Suppressor macrophage treated with lipopolysaccharide for 1 hour (primary cell): ENCODE results near the gene H6PD.
A peak's percentile ranks its signal among the peaks of the same experiment; 100 is the strongest.

Experiments
- DNase-seq, 3 donors: peaks; one replicate each; pipeline ENCODE4 v3.0.0-alpha.2; 2020 to 2022

H6PD gene, protein sequence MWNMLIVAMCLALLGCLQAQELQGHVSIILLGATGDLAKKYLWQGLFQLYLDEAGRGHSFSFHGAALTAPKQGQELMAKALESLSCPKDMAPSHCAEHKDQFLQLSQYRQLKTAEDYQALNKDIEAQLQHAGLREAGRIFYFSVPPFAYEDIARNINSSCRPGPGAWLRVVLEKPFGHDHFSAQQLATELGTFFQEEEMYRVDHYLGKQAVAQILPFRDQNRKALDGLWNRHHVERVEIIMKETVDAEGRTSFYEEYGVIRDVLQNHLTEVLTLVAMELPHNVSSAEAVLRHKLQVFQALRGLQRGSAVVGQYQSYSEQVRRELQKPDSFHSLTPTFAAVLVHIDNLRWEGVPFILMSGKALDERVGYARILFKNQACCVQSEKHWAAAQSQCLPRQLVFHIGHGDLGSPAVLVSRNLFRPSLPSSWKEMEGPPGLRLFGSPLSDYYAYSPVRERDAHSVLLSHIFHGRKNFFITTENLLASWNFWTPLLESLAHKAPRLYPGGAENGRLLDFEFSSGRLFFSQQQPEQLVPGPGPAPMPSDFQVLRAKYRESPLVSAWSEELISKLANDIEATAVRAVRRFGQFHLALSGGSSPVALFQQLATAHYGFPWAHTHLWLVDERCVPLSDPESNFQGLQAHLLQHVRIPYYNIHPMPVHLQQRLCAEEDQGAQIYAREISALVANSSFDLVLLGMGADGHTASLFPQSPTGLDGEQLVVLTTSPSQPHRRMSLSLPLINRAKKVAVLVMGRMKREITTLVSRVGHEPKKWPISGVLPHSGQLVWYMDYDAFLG

DNA sequence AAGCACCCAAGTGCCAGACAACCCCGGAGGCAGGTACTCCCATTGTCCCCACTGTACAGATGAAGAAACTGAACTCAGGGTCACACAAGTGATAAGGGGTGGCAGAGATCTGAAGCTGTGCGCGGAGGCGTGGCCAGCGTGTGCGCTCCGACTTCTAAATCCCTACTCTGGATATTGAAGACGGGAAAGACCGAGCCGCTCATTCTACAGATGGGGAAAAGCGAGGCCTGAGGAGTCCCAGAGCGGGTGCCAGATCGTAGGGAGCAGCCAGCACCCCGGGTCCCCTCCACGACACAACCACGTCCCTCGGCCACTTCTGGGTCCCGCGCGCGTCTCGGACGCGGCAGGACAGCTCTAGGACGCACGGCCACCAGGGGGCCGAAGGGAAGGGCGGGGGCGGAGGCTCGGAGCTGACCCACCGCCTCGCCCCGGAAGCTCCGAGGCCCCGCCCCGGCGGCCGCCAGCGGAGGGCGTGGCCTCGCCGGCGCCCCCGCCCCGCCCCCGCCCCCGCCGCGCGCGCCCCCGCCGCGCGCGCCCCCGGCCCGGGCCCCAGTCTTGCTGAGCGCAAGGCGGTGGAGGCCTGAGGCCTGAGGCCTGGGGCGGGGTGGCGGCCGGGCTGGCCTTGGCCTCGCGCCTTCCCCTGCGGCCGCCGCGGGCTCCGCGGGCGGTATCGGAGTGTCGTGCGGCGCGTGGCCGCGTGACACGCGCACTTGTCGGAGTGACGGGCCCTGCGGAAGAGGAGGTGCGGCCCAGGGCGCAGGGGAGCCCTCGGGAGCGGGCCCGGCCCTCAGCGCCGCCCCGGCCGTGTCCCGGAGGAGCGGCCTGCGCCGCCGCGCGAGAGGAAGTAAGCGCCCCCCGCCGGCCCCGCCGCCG is at the start of gene H6PD:
Gene H6PD, plus strand, starts transcription at position 552 of the 873 bp plus-strand sequence. CDS start 10,161 bp downstream, outside the sequence.
- DNase-seq: peak; percentile 91 to 98 (median 95)

DNA sequence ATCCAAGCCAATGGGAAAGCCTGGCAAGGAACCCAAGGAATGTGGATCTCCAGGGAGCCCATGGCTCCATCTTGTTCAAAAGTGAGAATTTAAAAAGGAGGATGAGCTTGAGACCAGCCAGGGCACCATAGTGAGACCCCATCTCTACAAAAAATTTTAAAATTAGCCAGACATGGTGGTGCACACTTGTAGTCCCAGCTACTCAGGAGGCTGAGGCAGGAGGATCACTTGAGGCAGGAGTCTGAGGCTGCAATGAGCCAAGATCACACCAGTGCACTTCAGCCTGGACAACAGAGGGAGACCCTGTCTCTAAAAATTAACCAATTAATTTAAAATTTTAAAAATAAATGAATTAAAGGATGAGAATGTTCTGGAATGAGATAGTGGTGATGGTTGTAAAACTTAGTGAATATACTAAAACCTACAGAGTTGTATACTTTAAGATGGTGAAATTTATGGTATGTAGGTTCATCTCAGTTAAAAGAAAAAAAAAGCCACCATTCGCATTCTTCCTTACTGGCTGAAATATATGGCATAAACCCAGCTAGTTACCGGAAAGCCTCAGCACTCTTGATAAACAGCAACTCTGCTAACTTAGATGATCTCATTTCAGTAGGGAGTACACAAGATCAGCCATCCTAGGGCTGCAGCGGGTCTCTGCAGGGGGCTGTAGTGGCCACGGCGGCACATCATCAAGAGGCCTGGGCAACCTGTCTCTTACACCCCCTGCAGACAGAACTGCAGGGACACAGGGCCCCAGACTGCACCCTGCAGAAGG is 48.3 kb upstream of the H6PD start:
- no peak for DNase-seq

DNA sequence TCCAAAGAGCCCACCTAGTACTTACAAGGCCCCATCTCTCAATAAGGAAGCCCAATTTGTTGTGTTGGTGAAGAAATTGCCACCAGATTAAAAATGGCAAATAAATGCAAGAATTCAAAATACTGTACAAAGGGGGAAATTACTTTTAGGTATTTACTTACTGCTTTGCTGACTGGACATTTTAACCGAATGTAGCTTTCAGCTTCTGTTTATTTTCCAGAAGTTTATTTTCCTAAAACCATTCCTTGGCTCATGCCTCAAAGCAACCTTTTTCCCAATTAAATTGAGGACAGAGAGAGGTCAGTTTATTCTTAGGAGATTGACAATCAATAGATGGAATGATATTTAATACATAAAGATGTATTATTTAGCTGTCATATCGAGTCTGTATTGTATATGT is 47.6 kb upstream of the H6PD start:
- DNase-seq: no peak

DNA sequence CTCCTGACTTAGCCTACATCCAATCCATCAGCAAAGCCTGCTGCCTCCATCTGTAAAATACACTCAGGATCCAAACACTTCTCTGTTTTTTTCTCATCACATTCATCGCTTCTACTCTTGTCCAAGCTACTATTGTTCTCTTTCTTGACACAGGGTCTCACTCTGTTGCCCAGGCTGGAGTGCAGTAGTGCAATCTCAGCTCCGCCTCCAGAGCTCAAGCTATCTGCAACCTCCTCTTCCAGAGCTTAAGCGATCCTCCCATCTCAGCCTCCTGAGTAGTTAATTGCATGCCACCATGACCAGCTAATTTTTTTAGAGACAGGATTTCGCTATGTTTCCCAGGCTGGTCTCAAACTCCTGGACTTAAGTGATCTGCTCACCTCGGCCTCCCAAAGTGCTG is 44.3 kb upstream of the H6PD start:
- DNase-seq: no peak

DNA sequence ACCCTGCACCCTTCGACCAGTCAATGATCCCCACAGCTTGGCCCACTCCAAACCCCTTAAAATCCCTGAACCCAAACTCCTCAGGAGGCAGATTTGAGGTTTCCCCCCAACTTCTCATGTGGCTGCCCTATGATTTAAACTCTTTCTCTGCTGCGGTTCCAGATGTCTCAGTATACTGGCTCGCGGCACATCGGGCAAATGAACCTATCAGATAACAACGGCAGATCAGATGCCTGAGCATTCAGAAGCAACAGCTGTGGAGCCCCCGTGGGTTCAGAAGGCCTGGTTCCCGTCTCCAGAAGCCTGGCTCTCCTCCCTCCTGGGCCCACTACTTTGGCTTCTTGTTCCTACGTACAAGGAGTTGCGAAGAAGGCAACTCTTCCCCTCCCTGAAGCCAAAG is 43.3 kb upstream of the H6PD start:
- no peak for DNase-seq

DNA sequence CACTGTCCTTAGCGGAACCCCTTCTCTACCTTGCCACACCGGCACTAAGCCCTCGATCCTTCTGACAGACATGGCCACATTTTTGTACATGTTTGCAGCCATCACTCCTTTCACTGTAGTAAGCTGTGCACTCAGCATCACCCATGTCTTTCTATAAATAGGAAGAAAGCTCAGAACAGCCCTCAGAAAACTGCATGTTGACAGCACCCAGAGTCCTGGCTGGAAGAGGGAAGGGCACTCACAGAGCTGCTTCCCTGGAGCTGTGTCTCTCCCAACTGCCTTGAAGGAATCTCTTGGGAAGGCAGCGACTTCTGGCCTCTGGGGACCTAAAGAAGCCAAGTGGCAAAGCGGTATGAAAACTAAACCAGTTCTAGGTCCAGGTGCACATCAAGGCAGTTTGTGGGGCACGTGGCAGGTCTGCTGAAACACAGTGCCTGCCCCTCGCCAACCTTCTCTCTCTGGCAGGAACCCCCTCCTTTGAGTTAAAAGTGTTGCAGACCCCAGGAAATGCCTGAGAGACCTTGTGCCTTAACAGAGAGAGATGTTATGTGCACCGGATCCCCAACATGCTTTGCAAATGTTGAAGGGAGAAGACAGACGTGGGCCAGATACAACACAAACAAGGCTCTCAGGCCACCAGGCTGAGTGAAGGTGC is 41.9 kb upstream of the H6PD start:
- DNase-seq: no peak

DNA sequence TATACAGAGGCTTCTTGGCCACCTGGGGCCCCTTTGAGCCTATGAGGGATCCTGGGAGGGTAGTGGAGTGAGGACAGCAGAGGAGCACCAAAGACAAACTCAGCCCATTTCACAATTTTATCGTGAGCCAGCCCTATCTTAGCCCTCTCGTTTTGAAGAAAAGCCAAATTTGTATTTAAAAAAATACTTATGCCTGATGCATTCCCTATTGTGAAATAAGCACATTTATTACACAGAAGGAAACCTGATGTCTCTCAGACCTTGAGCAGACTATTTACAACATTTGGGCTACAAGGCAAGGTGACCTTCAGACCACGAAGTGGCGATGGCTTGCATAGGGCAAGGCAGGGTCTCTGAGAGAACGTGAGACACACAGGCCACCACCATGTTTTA is 41.3 kb upstream of the H6PD start:
- no peak for DNase-seq

DNA sequence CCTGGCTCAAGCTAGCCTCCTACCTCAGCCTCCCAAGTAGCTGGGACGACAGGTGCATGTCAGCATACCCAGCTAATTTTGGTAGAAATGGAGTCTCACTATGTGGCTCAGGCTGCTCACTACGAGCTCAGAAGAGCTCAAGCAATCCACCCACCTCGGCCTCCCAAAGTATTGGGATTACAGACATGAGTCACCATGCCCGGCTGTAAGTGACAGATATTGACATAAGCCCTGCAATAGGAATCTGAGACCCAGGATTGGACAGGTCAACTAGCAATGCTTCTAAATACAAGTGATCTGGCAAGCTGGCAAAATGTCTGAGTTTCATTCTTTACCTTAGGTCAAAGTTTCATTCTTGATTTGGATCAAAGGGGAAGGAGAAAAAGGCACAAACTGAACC is 40.5 kb upstream of the H6PD start:
- DNase-seq: peak; percentile 38 to 65 (median 52)

DNA sequence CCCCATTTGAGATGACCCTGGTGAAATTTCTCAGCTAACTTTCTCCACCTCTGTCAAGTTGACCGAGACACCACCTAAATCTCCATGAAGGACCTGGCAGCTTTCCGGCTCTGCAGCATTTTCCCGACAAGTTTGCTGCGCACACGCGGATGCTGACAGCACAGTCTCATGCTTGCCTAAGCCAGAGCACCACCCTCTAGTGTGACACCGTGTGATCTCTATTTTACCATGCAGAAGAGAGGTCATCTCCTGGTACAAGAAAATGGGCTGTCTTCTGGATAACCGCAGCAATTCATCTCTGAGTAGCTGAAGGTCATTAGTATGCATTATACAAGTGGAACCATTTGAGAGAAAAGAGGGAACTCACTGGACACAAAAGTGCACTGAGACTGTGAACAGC is 38.9 kb upstream of the H6PD start:
- DNase-seq: peak in 1 of 3 donors; percentile 40

DNA sequence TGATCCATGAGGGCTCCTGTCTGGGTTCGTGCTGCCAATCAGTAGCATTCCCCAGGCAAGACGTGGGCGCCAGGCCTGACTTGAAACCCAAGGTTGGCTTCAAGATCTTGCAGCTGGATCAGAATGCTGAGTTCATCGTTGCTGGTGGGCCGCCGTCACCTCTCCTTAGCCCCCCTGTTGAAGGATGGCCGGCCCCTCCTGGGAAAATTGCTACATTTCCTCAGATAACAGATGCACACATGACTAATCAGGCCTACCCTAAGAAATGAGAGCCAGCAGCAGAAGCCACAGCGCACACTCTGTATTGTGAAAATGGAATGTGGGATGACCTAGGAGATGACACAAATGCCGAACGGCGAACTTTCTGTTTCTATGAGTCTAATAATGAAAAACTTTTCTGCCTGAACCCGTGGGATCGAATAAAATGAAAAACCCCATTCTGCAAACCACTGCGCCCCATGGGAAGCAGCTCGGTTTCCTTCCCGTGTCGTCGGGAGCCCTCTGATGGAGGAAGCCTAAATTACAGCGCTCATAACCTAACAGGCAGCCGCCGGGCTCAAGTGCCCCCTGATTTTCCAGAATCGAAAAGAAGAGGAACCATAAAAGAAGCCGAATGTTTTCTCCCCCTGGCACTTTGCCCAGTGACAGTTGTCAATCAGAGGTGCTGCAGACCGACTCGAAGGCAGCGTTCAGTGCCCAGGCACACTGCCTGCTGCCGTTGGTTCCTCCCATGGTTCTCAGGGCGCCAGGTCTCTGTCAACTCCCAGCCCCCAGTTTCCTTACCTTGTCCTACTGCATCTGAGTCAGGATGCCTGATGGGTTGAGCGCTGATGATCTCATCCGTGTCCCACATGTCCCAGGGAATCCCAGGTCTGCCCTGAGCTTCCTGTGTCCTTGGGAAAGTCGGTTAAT is 38.2 kb upstream of the H6PD start:
- DNase-seq: peak; percentile 93 to 99 (median 93)

DNA sequence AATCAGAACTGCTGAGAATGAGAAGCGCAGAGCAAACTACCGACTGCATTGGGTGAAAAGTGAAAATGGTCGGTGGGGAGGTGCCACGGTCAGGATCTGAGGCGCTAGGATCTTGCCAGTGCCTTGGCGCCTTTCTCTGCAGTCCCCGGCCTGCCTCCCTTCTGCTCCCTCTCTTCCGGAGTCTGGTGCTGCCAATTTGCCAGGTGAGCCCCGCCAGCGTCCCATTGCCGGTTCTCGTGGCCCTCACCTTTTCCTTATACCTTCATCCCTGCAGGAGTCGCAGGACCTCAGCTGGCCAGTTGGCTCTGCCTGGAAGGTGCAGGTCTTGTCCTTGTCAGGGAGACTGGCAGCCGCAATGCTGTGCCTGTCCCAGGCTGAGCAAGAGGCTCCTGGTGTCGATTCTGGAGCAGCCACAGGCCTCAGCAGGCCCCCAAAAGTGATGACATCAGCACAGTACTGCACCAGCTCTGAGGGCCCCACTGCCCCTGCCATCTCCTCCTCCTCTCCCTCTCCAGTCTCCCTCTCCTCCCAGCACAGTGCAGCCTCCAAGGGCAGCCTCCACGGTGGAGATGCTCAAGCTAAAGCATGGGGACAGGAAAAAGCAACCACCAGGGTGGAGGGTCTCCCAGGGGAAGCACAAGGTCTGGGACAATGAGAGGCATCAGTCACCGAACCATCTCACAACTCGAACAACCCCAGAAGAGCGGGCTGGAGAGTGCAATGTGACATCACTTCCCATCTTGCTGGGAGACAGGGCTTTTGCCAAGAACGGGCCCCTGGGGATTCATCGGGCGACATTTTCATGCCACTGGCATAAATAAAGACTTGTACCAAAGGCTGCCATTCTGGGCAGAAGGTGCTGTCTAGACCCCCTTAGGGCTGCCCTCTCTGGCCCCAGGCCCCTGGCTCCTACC is 37.1 kb upstream of the H6PD start:
- no peak for DNase-seq

DNA sequence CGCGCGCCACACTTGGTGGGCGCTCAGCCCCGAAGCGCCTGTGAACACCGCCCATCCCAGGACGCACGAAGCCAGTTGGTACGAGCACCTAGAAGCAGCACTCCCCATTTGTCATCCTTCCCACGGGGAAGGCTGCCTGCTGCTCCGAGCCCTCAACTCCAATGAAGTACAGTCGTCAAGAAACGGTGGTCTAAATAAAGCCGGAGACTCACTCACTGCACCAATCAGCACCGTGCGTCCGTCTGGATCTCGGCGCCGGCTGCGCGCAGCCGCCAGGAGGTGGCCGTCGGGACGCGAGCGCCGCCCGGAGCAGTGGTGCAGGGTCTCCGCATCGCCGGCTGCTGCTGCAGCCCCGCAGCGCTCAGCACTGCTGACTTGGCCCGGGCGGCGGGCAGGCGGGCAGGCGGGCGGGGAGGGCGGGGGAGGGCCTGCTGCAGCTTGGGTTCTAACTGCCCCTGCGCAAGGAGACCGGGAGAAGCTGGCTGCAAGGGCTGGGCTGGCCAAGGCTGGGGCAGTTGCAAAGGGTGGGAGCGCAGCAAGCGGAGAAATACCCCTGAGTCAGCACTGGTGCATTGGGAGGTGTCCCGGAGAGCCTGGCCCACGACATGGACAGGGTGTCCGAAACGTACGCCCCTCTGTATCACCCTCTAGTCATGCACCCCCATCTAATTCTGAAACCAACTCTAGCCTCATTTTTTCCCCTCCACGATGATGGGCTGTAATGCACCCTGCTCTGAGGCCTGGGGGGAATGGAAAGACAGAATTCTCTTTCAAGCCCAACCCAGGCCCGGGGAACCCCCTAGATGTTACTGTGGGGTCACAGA is 35.8 kb upstream of the H6PD start:
- DNase-seq: peak; percentile 37 to 58 (median 38)

DNA sequence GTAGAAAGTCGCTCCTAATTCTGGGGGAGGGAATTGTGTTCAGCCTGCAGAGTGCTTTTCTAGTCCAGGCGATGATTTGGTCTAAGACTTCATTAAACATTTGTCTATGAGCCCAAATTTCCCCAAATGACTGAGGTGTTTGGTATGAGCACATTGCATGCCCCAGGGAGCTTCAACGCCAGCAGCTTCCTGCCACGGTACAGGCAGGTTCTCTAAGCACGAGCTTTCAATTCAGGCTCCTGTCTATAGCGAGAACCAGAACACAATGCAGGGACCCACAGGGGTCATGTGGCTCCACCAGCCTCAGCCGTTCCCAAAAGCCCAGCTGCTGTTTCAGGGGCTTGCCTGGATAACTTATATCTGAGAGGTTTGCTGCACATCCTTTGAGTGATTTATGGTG is 34.1 kb upstream of the H6PD start:
- DNase-seq: no peak

DNA sequence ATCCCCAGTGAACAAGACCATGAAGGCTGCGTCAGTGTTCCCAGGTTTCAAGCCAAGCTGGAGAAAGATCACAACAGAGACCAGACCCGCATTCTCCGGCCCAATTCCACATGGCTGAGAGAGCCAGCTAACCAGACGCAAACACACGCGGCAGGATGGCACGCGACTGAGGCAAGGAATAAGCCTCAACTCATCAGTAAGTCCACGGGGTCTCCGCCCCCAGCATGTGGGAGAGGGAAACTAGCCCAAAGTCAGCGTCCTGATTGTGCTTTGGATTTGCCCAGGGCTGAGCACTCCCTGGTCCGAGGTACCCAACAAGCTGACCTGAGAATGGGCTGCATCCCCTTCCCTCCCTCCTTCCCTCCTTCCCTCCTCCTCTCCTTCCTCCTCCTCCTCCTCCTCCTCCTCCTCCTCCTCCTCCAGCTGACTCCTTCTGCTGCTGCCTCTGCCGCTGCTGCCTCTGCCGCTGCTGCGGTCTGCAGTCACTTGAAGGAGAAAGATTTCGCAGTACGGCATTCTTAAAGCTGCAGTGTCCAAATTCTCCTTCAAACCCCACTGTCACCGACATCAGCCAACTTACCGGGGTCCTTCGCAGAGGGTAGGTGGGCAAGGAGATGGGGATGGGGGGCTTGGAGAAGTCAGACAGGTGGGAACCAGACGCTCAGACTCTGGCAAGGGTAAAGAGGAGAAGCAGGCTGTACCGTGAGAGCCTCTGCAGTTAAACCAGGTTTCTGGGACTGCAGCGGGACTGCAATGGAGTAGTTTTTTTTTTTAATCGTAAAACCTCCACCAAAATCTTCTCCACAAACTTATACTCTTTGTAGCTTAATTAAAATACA is 33.0 kb upstream of the H6PD start:
- DNase-seq: peak; percentile 81 to 89 (median 84)

DNA sequence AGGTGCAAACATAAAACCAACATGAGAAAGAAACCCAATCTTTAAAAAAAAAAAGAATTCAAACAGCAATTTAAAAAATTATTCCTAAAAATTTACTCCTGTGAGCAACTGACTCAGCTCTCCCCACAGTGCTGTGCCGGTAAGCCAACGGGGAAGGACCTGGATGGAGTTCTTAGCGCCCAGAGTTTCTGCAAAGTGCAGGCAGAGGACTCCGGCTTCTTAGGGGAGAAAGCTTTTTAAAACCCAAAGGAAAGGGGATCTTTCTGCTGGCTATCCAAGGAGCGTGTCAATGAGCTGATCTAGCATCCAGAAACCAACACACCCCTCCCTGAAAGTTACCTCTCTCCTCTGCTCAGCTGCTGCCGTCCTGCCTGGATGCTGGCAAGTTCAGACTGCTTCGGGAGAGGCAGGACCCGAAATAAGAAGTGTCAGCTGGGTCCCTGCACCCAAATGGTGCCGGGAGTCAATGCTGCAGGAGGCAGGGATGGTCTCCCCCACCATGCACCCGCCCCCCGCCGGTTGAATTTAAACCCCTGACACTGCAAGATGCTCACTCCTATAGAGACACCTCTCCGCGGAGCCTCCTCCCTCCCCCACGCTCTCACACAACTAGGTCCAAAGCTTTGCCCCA is 32.2 kb upstream of the H6PD start:
- peak in 1 of 3 donors; percentile 10 for DNase-seq

DNA sequence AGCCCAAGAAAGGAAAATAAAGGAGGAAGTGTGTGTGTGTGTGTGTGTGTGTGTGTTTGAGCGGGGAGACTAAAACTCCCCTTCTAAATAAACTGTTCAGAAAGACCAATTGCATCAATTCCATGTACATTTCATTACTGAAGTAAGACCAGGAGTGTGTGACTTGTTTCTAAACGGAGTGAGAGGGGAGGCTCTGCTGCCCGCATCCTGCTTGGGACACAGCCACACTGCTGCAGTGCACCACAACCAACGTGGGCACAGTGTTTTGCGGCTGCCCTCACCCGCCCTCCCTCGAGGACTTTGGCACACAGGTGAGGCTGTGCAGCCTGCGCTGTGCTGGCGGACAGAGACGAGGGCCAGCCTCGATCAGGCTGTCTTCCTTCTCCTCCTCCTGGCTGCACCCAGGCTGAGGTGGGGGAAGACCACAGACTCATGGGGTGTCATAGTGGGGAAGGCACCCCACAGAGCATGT is 31.0 kb upstream of the H6PD start:
- DNase-seq: peak; percentile 45 to 68 (median 58)

DNA sequence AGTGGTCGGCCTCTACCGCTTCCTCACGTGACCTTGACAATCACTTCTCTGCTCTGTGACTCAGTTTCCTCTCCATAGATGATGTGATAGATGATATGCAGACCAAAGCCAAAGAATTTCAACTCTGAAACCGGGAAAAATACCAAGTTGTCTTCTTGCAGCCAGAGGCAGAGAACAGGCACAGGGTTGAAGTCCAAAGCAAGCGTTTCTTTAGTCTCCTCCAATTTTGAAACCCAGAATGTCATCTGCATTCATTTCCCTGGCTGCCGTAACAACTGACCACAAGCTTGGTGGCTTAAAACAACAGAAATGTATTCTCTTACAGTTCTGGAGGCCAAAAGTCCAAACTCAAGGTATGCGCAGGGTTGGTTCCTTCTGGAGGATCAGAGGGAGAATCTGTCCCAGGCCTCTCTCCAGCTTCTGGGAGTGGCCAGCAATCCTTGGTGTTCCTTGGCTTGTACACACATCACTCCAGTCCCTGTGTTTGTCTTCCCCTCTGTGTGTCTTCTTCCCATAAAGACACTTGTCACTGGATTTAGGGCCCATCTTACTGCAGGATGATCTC is 30.3 kb upstream of the H6PD start:
- no peak for DNase-seq
